Body of pancreas (tissue), 4 donors: ENCODE data around the gene ZNF219. TPM values are rescaled to one million over a fixed set of nuclear protein-coding genes. Genes with fewer than 3 reads are reported as not detected.

Experiments used
- ATAC-seq: fragments of 150-250 bp; one replicate; pipeline ENCODE4 v1.9.1; 2016
- DNase-seq, 4 donors: peaks; one replicate each; pipeline ENCODE4 v3.0.0-alpha.2; 2019
- H3K27ac ChIP-seq, 4 donors: fragments of 200-600 bp; sonication (generic); 1 replicate in 3 of 4; 2 replicates in 1 of 4; pipeline versions ENCODE4 v1.5.1 to v1.6.1; 2016 to 2019; ENCODE audit warnings: mild to moderate bottlenecking in 1 of 4, mixed read lengths in 1 of 4, moderate library complexity in 1 of 4
- H3K27me3 ChIP-seq, 2 donors: fragments of 200-600 bp; sonication (generic); one replicate each; pipeline ENCODE4 v1.6.0; 2016; ENCODE audit warnings: mild to moderate bottlenecking in 1 of 2
- H3K36me3 ChIP-seq, 2 donors: fragments of 200-600 bp; sonication (generic); replicated peaks in 1 of 2; 2 replicates each; pipeline ENCODE4 v1.5.1; 2016; ENCODE audit warnings: low read depth in 2 of 2; ENCODE audit not compliant: insufficient read depth in 1 of 2
- H3K4me1 ChIP-seq: fragments of 200-600 bp; sonication (generic); one replicate; pipeline ENCODE4 v1.6.0; 2016
- H3K4me3 ChIP-seq, 2 donors: fragments of 200-600 bp; sonication (generic); 1 replicate in 1 of 2; 2 replicates in 1 of 2; pipeline ENCODE4 v1.5.1; 2016 to 2019
- H3K9me3 ChIP-seq, 3 donors: fragments of 200-600 bp; sonication (generic); 1 replicate in 2 of 3; 2 replicates in 1 of 3; pipeline ENCODE4 v1.5.1; 2016
- POLR2A ChIP-seq, 3 donors: fragments of 450-650 bp; IDR thresholded peaks; one replicate each; pipeline ENCODE4 v1.6.1; 2016; ENCODE audit warnings: antibody characterized with exemption in 3 of 3, mild to moderate bottlenecking in 2 of 3
- WGBS, 2 donors: methylation state at CpG; one replicate each; pipeline ENCODE4 v1.1.5; 2017; 5-methylcytosine and 5-hydroxymethylcytosine counted together
- intact Hi-C: fragments of 100-400 bp; cut with DNase I; formaldehyde crosslinking; loops from one replicate; pipeline ENCODE4 v1.15.1; 2023
- total RNA-seq, 2 donors: library from RNA; depleted of rRNA; stranded (reverse); fragments of >200 nt; gene quantifications; one replicate each; pipeline ENCODE4 v1.1.0, GENCODE V29; 2016
- TF ChIP-seq, protein P1 (sequence below), 7 experiments: fragments of 450-650 bp in 4 of 7; fragments of 200-600 bp in 3 of 7; sonication (generic) in 3 of 7; IDR thresholded peaks; one replicate each; pipeline ENCODE4 v1.5.1; 2016 to 2019; ENCODE audit warnings: antibody characterized with exemption in 7 of 7

The ZNF219 gene
- total RNA-seq, 2 donors from 2014 or later: 28.3 to 39.2 TPM

DNA sequence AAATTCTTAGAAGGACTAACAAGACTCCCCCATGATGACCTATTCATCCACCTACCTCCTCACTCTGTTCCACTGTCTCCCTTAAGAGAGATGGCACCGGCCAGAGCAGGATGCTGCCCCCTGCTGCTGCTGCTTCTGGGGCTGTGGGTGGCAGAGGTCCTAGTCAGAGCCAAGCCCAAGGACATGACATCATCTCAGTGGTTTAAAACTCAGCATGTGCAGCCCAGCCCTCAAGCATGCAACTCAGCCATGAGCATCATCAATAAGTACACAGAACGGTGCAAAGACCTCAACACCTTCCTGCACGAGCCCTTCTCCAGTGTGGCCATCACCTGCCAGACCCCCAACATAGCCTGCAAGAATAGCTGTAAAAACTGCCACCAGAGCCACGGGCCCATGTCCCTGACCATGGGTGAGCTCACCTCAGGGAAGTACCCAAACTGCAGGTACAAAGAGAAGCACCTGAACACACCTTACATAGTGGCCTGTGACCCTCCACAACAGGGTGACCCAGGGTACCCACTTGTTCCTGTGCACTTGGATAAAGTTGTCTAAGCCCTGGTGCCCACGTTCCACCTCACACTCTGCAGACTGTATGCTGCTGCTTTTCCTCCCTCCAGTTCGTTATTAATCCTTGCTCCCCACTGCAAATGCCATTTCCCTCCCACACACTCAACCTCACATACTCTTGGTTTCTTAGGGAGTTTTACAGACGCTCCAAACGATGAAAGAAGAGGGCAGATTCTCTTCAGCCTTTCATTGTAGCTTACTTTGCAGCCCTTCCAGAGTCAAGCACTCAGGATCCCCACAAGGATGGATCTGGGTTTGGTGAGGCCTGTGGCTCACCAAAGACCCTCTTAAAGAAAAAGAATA is 40.4 kb downstream of the ZNF219 start, which contains the start of gene RNASE8:
TSS of gene RNASE8 (plus strand) at position 20 of the 873 bp plus-strand sequence. CDS start at position 91, 71 bp downstream.
- intact Hi-C loops: no loop called here
- Histone ChIP-seq H3K4me3 (no peak within 1 kb of the TSS), H3K9me3 (no peaks in the 10 kb centered on the region), H3K4me1 (peaks cover 54% of the 10 kb centered on the region), H3K27me3 (no peaks in the 10 kb centered on the region), H3K27ac (peak within 1 kb of the TSS in 2 of 4 donors; percentile 47 to 76), H3K36me3 (no peaks in the 10 kb centered on the region)
- ATAC-seq (no peak), DNase-seq (no peak)
- TF ChIP-seq, protein P1, sequence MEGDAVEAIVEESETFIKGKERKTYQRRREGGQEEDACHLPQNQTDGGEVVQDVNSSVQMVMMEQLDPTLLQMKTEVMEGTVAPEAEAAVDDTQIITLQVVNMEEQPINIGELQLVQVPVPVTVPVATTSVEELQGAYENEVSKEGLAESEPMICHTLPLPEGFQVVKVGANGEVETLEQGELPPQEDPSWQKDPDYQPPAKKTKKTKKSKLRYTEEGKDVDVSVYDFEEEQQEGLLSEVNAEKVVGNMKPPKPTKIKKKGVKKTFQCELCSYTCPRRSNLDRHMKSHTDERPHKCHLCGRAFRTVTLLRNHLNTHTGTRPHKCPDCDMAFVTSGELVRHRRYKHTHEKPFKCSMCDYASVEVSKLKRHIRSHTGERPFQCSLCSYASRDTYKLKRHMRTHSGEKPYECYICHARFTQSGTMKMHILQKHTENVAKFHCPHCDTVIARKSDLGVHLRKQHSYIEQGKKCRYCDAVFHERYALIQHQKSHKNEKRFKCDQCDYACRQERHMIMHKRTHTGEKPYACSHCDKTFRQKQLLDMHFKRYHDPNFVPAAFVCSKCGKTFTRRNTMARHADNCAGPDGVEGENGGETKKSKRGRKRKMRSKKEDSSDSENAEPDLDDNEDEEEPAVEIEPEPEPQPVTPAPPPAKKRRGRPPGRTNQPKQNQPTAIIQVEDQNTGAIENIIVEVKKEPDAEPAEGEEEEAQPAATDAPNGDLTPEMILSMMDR (IDR thresholded peaks at IDR 0.05): no peak
- no peak for TF ChIP-seq POLR2A (IDR thresholded peaks at IDR 0.05)
- 70 to 75% methylated on average over 6 to 8 of the region's 8 CpGs for WGBS, 2 donors

DNA sequence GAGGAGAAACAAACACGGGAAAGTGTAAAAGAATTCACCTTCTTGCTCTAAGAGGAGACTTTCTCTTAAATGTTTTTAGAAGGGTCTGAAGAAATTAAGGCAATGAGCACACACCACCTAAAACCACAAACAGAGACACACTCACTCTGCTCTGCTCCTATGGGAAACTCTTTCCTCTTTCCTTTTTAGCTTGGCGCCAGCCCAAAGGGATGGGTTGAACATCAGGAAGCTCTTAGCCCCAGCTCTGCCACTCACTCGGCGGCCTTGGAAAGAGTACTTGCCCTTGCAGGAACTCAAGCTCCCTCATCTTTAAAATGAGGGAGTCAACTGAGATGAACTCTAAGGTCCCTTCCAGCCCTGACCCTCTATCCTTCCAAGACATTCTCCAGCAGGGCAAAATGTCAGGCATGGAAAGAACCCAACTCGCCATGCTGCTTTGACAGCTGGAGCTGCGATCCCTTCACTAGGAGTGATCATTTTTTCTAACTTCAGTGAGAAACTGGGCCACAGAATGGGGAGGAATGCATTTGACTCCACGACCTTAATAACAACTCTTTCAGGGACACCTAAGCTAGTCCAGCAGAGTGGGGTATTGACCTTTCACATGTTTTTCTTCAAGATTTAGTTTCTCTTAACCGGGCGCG is 41.8 kb downstream of the ZNF219 start:
- intact Hi-C loops: no loop called here
- no peaks in the 10 kb centered on the region for H3K9me3 ChIP-seq
- TF ChIP-seq, protein P1 (IDR thresholded peaks at IDR 0.05): no peak
- no peak for TF ChIP-seq POLR2A (IDR thresholded peaks at IDR 0.05)
- DNase-seq (no peak), ATAC-seq (no peak)
- H3K4me1 ChIP-seq: peaks cover 49% of the 10 kb centered on the region
- H3K36me3 ChIP-seq: no peaks in the 10 kb centered on the region
- 76 to 82% methylated on average over 10 of the region's 10 CpGs for WGBS, 2 donors
- H3K27ac ChIP-seq: peak overlapping the region in 2 of 4 donors; percentile 47 to 76
- no peak overlapping the region for H3K4me3 ChIP-seq
- no peaks in the 10 kb centered on the region for H3K27me3 ChIP-seq

- DNase-seq (peak in 3 of 4 donors; percentile 29 to 50 (median 45)), ATAC-seq (peak; percentile 75)
- Histone ChIP-seq H3K27ac (peak overlapping the region in 3 of 4 donors; percentile 14 to 76 (median 59)), H3K27me3 (no peaks in the 10 kb centered on the region), H3K4me3 (no peak overlapping the region), H3K9me3 (no peaks in the 10 kb centered on the region), H3K4me1 (peaks cover 39% of the 10 kb centered on the region), H3K36me3 (no peaks in the 10 kb centered on the region)
- intact Hi-C loops: no loop called here
- WGBS, 2 donors: 24 to 25% methylated on average over 5 of the region's 5 CpGs
- TF ChIP-seq, protein P1 (IDR thresholded peaks at IDR 0.05): peak in 2 of 7 experiments; percentile 10 to 18
- no peak for TF ChIP-seq POLR2A (IDR thresholded peaks at IDR 0.05)
These were observed 42.9 kb downstream of the ZNF219 start for GRCh38 chr14:21055432-21056117.

DNA sequence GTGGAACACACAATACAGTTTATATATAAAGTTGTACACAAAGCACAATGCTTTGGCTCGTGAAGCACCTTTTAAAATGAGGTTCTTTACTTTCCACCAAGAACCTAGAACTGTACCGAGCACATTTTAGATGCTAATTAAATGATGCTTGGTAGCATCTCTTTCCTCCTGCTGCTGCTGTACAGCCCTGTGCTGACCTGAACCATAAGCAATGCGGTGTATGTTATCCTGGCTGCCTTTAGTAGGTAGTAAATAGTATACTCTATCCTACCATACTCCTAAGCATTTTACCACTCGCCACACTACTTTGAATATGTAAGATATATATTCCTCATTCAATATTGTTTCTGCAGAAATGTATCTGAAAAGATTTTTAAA is 43.7 kb downstream of the ZNF219 start:
- H3K9me3 ChIP-seq: no peaks in the 10 kb centered on the region
- no peak for DNase-seq
- H3K36me3 ChIP-seq: no peaks in the 10 kb centered on the region
- no peak overlapping the region for H3K4me3 ChIP-seq
- TF ChIP-seq, protein P1 (IDR thresholded peaks at IDR 0.05): no peak
- no peak for TF ChIP-seq POLR2A (IDR thresholded peaks at IDR 0.05)
- H3K27ac ChIP-seq: peak overlapping the region in 3 of 4 donors; percentile 51 to 76 (median 59)
- intact Hi-C loops: no loop called here
- no peaks in the 10 kb centered on the region for H3K27me3 ChIP-seq
- peaks cover 38% of the 10 kb centered on the region for H3K4me1 ChIP-seq
- 51 to 69% methylated on average over 4 of the region's 4 CpGs for WGBS, 2 donors
- no peak for ATAC-seq
